ENCODE measurements around the gene CPNE1. TPM values are rescaled to one million over a fixed set of nuclear protein-coding genes. Genes with fewer than 3 reads are reported as not detected.

Gene CPNE1
- total and polyA plus RNA-seq, 2 donors (not counting 1 experiment from before 2014, with no cell fraction given): 88.8 to 146 TPM

DNA sequence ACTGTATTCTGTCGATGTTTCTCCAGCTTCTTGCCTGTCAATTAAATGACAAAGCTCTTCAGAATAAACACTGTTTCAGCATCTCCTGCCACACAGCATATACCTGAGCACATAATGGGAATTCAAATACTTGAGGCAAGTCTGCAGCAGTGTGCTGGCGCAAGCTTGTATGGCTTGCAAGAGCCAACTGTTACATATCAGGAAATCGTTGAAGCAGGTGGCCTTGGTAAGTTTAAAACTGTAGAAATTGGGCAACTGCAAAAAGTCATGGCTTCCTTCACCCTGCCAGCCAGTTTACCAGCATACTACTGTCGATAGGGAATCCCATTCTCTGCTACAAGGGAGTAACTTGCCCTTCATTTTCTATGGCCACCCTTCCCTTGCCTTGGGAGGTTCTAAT is 23.0 kb downstream of the CPNE1 start:
- no peak overlapping the region for H3K4me2 ChIP-seq (ENCODE audit: extremely low read depth, insufficient read depth, low read length)
- no peaks in the 10 kb centered on the region for H3K9me3 ChIP-seq (ENCODE audit: control insufficient read depth, insufficient read depth, low read depth, low read length)
- H4K20me1 ChIP-seq (ENCODE audit: control insufficient read depth, extremely low read depth, insufficient read depth, low read length): no peaks in the 10 kb centered on the region
- no peaks in the 10 kb centered on the region for H3K36me3 ChIP-seq (ENCODE audit: control insufficient read depth, insufficient read depth, low read length)
- peaks cover 40% of the 10 kb centered on the region for H3K79me2 ChIP-seq (ENCODE audit: control insufficient read depth, insufficient read depth, low read length)
- DNase-seq (ENCODE audit: low read depth in 2 of 2): no peak
- H3K9ac ChIP-seq (ENCODE audit: insufficient read depth, low read length): no peak overlapping the region
- no peak overlapping the region for H3K4me3 ChIP-seq (replicated peaks in 1 of 4; ENCODE audit: control extremely low read depth in 1 of 4, insufficient read depth in 1 of 4, low read depth in 3 of 4, low read length in 4 of 4)
- H2AFZ ChIP-seq (ENCODE audit: low read length): no peak overlapping the region
- H3K4me1 ChIP-seq (ENCODE audit: control insufficient read depth, extremely low read depth, insufficient read depth, low read length): no peaks in the 10 kb centered on the region
- no peaks in the 10 kb centered on the region for H3K27me3 ChIP-seq (ENCODE audit: control insufficient read depth, insufficient read depth, low read length)
- H3K27ac ChIP-seq (ENCODE audit: insufficient read depth, low read length): no peak overlapping the region
- TF ChIP-seq, protein P1, sequence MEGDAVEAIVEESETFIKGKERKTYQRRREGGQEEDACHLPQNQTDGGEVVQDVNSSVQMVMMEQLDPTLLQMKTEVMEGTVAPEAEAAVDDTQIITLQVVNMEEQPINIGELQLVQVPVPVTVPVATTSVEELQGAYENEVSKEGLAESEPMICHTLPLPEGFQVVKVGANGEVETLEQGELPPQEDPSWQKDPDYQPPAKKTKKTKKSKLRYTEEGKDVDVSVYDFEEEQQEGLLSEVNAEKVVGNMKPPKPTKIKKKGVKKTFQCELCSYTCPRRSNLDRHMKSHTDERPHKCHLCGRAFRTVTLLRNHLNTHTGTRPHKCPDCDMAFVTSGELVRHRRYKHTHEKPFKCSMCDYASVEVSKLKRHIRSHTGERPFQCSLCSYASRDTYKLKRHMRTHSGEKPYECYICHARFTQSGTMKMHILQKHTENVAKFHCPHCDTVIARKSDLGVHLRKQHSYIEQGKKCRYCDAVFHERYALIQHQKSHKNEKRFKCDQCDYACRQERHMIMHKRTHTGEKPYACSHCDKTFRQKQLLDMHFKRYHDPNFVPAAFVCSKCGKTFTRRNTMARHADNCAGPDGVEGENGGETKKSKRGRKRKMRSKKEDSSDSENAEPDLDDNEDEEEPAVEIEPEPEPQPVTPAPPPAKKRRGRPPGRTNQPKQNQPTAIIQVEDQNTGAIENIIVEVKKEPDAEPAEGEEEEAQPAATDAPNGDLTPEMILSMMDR (conservative IDR thresholded peaks at IDR 0.05 in 1 of 2, IDR thresholded peaks at IDR 0.05 in 1 of 2; ENCODE audit: low read depth in 1 of 2, low read length in 2 of 2): no peak
- TF ChIP-seq EZH2 (IDR thresholded peaks at IDR 0.05; ENCODE audit: low read length, missing control alignments): no peak

DNA sequence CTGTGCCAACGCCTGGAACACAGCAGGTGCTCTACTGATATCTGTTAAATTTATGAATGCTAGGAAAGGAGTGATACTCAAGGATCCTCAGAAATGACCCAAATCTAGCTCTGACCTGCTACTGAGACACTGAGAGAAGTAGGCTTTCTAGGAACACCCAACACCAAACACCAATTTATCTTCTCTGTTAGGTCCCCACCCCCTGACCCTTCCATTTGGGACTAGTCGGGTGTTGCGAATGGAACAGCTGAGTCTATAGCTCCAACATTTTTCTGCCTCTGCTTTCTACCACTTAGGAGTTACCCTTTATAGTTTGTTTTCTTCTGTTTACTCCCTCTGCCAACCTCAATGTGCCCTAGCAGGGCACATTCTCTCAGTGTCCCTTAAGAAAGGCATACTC is 24.0 kb downstream of the CPNE1 start:
- no peak overlapping the region for H2AFZ ChIP-seq (ENCODE audit: low read length)
- no peak overlapping the region for H3K4me3 ChIP-seq (replicated peaks in 1 of 4; ENCODE audit: control extremely low read depth in 1 of 4, insufficient read depth in 1 of 4, low read depth in 3 of 4, low read length in 4 of 4)
- no peak overlapping the region for H3K4me2 ChIP-seq (ENCODE audit: extremely low read depth, insufficient read depth, low read length)
- H3K27me3 ChIP-seq (ENCODE audit: control insufficient read depth, insufficient read depth, low read length): no peaks in the 10 kb centered on the region
- TF ChIP-seq, protein P1 (conservative IDR thresholded peaks at IDR 0.05 in 1 of 2, IDR thresholded peaks at IDR 0.05 in 1 of 2; ENCODE audit: low read depth in 1 of 2, low read length in 2 of 2): no peak
- no peak for TF ChIP-seq EZH2 (IDR thresholded peaks at IDR 0.05; ENCODE audit: low read length, missing control alignments)
- DNase-seq (ENCODE audit: low read depth in 2 of 2): no peak
- H4K20me1 ChIP-seq (ENCODE audit: control insufficient read depth, extremely low read depth, insufficient read depth, low read length): no peaks in the 10 kb centered on the region
- H3K4me1 ChIP-seq (ENCODE audit: control insufficient read depth, extremely low read depth, insufficient read depth, low read length): no peaks in the 10 kb centered on the region
- H3K79me2 ChIP-seq (ENCODE audit: control insufficient read depth, insufficient read depth, low read length): peaks cover 39% of the 10 kb centered on the region
- no peaks in the 10 kb centered on the region for H3K36me3 ChIP-seq (ENCODE audit: control insufficient read depth, insufficient read depth, low read length)
- H3K9ac ChIP-seq (ENCODE audit: insufficient read depth, low read length): no peak overlapping the region
- no peak overlapping the region for H3K27ac ChIP-seq (ENCODE audit: insufficient read depth, low read length)
- H3K9me3 ChIP-seq (ENCODE audit: control insufficient read depth, insufficient read depth, low read depth, low read length): no peaks in the 10 kb centered on the region

DNA sequence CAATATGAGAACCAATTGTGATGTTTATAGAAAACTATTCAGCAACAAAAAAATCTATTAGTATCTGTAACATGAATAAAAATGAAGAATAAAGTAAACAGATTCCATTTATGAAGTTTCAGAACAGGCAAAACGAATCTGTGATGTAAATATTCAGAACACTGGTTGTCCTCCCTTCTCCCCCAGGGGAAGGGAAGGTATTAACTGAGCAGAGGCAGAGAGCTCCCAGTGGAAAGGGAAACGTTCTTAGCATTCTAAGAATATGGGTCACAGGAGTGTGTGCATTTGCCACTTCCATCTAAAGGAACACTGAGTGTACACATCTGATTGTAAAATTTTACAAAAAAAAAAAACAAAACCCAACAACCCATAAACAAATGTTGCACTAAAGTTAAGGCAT is 25.9 kb downstream of the CPNE1 start:
- no peaks in the 10 kb centered on the region for H3K4me1 ChIP-seq (ENCODE audit: control insufficient read depth, extremely low read depth, insufficient read depth, low read length)
- TF ChIP-seq, protein P1 (conservative IDR thresholded peaks at IDR 0.05 in 1 of 2, IDR thresholded peaks at IDR 0.05 in 1 of 2; ENCODE audit: low read depth in 1 of 2, low read length in 2 of 2): no peak
- TF ChIP-seq EZH2 (IDR thresholded peaks at IDR 0.05; ENCODE audit: low read length, missing control alignments): no peak
- H3K27me3 ChIP-seq (ENCODE audit: control insufficient read depth, insufficient read depth, low read length): no peaks in the 10 kb centered on the region
- no peak overlapping the region for H3K27ac ChIP-seq (ENCODE audit: insufficient read depth, low read length)
- peaks cover 35% of the 10 kb centered on the region for H3K79me2 ChIP-seq (ENCODE audit: control insufficient read depth, insufficient read depth, low read length)
- H3K4me2 ChIP-seq (ENCODE audit: extremely low read depth, insufficient read depth, low read length): no peak overlapping the region
- H3K4me3 ChIP-seq (replicated peaks in 1 of 4; ENCODE audit: control extremely low read depth in 1 of 4, insufficient read depth in 1 of 4, low read depth in 3 of 4, low read length in 4 of 4): no peak overlapping the region
- H3K36me3 ChIP-seq (ENCODE audit: control insufficient read depth, insufficient read depth, low read length): no peaks in the 10 kb centered on the region
- H4K20me1 ChIP-seq (ENCODE audit: control insufficient read depth, extremely low read depth, insufficient read depth, low read length): no peaks in the 10 kb centered on the region
- no peak overlapping the region for H3K9ac ChIP-seq (ENCODE audit: insufficient read depth, low read length)
- H2AFZ ChIP-seq (ENCODE audit: low read length): no peak overlapping the region
- no peak for DNase-seq (ENCODE audit: low read depth in 2 of 2)
- H3K9me3 ChIP-seq (ENCODE audit: control insufficient read depth, insufficient read depth, low read depth, low read length): no peaks in the 10 kb centered on the region

All from fibroblast of lung (primary cell).